Measurements from ENCODE around the gene SPEM2. TPM values are rescaled to one million over a fixed set of nuclear protein-coding genes. Genes with fewer than 3 reads are reported as not detected.

Gene SPEM2
- total RNA-seq, 1 donor = not detected

DNA sequence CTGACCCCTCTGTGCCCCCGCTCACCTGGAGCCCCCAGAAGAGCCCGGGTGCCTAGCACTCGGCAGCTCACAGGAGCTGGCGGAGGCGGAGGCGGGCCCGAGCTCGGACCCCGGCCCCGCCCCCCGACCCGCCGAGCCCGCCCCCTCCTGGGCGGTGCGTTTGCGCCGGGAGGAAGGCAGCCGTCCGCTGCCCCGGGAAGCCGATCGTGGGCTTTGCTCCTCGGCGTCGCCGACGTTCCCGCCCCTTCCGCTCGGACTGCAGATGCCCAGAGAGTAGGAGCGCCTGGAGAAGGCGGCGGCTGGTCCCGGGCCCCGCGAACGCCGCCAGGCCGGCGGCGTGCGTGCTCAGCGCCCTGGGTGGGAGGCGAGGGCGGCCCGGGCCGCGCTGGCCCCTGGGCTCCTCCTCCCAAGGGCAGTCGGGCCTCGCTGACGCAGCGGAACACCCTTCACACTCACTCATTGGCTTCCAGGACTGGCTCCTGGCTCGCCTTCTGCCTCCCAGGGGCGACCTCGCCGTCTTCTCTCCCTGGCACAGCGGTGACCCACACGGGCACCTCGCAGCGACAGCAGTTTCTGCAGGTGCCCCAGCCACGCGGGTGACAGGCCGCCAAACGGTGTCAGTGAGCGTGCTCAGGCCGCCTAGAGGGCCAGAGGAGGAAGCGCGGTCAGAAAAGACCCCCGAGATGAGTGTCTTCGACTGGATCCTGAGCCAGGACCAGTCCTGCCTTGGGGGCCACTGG lies 30.8 kb upstream of the SPEM2 start, which contains the start of gene PLSCR3:
Gene PLSCR3, minus strand, starts transcription at position 74 of the 740 bp plus-strand sequence. CDS start 415 bp downstream, outside the sequence.
- Histone ChIP-seq H3K4me1 (ENCODE audit: insufficient read depth, low read length) (peaks cover 24% of the 10 kb centered on the region), H3K4me3 (ENCODE audit: low read length) (peak within 1 kb of the TSS; percentile 70), H3K9me3 (ENCODE audit: low read depth, low read length) (no peaks in the 10 kb centered on the region), H3K27me3 (ENCODE audit: insufficient read depth, low read length) (no peaks in the 10 kb centered on the region)

DNA sequence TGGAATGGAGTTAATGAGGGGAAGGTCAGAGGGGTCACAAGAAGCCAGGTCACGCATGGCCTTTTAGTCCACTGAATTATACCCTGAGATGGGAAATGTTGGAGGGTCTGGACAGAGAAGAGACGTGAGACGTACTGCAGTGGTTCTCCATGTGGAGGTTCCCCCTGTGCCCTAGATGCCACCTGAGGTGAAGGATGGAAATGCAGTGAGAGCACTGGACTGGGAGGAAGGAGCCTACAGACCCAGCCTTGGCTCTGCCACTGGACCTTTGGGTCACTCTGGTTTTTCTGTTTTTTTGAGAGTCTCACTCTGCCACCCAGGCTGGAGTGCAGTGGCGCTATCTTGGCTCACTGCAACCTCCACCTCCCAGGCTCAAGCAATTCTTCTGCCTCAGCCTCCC lies 29.3 kb upstream of the SPEM2 start:
- H3K4me1 ChIP-seq (ENCODE audit: insufficient read depth, low read length) = peaks cover 24% of the 10 kb centered on the region

DNA sequence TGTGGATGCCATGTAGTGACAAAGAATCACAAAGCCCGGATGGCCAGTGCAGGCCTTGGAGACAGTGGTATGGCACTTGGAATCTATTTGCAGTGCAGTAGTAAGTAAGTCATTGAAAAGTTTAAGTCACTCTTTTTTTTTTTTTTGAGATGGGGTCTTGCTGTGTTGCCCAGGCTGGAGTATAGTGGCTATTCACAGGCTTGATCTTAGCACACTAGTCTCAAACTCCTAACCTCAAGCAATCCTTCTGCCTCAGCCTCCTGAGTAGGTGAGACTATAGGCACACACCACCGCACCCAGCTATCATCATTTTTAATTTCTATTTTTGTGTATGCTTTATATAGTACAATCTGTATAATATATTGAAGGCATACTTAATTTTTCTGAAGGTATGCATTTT lies 26.8 kb upstream of the SPEM2 start:
- H3K4me1 ChIP-seq (ENCODE audit: insufficient read depth, low read length) = peaks cover 20% of the 10 kb centered on the region
- H3K9me3 ChIP-seq (ENCODE audit: low read depth, low read length) = no peaks in the 10 kb centered on the region
- H3K4me3 ChIP-seq (ENCODE audit: low read length) = no peak overlapping the region
- no peaks in the 10 kb centered on the region for H3K27me3 ChIP-seq (ENCODE audit: insufficient read depth, low read length)

More for the DNA sequence above, 29.3 kb upstream of the SPEM2 start:
- Histone ChIP-seq H3K4me3 (ENCODE audit: low read length) (no peak overlapping the region), H3K27me3 (ENCODE audit: insufficient read depth, low read length) (no peaks in the 10 kb centered on the region), H3K9me3 (ENCODE audit: low read depth, low read length) (no peaks in the 10 kb centered on the region)

DNA sequence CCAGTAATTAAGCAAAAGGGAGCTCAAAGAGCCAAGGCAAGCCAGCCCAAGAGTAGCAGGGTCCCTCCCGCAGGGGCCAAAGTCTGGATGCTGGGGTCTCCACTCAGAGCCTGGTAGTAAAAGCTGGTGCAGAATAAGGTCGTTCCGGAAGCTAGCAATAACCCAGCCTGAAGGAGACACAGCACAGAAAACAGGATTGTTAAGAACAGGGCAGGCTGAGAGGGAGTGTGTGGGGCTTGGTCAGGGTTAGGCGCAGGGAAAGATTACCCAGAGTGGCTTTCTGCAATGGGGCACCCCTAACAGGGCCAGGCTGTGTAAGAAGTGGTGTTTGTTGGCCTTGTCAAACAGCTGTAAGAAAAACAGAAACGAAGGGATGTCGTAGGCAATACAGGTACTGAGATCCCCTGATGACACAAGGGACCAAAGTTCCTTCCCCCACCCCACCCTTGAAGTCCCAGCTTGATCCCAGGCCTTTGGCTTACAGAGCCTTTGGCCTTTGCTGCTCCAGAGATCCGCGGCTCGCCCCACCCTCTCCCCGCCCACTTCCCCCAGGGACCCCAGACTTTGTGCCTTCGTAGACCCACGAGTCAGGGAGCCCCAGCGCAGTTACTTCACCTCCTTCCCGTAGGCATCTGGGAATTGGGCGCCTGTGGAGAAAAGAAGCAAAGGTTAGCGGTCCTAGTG lies 22.2 kb upstream of the SPEM2 start:
- Histone ChIP-seq H3K4me3 (ENCODE audit: low read length) (peak overlapping the region; percentile 67), H3K27me3 (ENCODE audit: insufficient read depth, low read length) (peaks cover 2% of the 10 kb centered on the region), H3K4me1 (ENCODE audit: insufficient read depth, low read length) (peaks cover 18% of the 10 kb centered on the region), H3K9me3 (ENCODE audit: low read depth, low read length) (no peaks in the 10 kb centered on the region)

DNA sequence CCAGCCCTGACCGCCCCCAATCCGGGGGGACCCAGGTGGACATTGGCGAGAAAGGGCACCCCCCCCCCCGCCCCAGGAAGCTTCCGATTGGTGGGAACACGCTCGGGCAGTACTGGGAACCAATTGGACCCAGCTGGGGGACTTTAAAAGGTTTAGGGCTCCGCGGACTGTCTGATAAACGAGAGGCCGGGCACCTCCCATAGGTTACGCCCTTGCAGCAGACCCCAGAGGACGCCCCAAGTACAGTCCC lies 21.8 kb upstream of the SPEM2 start:
- peaks cover 2% of the 10 kb centered on the region for H3K27me3 ChIP-seq (ENCODE audit: insufficient read depth, low read length)
- no peaks in the 10 kb centered on the region for H3K9me3 ChIP-seq (ENCODE audit: low read depth, low read length)
- peaks cover 18% of the 10 kb centered on the region for H3K4me1 ChIP-seq (ENCODE audit: insufficient read depth, low read length)
- H3K4me3 ChIP-seq (ENCODE audit: low read length) = peak overlapping the region; percentile 67

DNA sequence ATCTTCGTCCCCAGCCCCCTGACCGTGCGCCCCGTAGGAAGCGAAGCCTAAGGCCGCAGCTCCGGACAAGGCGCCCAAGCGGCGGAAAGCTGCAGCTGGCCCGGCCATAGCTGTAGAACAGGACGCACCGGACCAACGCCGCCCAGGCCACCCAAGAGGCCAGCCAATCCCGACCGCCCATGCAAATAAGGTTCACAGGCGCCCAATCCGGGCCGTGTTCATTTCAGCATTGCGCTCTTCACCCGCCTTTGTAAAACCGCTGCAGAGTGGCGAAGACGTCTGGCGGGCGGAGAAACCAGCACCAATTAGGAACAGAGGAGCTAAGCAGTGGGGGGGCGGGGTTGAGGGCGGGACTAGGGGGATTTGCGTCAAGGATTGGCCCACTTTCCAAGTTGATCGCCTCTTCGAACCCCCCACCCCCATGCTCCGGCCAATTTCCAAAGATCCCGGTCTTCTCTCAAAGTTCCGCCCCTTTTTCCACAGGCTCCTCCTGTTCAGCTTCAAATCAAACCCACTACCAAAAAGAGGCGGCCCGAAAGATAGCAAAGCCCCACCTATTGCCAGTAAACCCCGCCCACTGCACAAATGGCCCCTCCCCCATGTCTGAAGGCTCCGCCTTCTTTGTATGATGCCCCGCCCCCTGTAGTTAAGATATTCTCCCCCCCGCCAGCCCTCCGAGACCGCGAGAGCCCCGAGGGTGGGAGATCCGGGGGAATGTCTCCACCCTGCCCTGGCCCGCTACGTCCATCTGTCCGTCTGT lies 21.3 kb upstream of the SPEM2 start, which contains the start of gene TMEM256:
Gene TMEM256, minus strand, starts transcription at position 121 of the 760 bp plus-strand sequence. Its CDS starts 13 bp downstream, at position 108.
- H3K4me3 ChIP-seq (ENCODE audit: low read length) = peak within 1 kb of the TSS; percentile 67
- H3K9me3 ChIP-seq (ENCODE audit: low read depth, low read length) = no peaks in the 10 kb centered on the region
- peaks cover 18% of the 10 kb centered on the region for H3K4me1 ChIP-seq (ENCODE audit: insufficient read depth, low read length)
- H3K27me3 ChIP-seq (ENCODE audit: insufficient read depth, low read length) = peaks cover 2% of the 10 kb centered on the region

DNA sequence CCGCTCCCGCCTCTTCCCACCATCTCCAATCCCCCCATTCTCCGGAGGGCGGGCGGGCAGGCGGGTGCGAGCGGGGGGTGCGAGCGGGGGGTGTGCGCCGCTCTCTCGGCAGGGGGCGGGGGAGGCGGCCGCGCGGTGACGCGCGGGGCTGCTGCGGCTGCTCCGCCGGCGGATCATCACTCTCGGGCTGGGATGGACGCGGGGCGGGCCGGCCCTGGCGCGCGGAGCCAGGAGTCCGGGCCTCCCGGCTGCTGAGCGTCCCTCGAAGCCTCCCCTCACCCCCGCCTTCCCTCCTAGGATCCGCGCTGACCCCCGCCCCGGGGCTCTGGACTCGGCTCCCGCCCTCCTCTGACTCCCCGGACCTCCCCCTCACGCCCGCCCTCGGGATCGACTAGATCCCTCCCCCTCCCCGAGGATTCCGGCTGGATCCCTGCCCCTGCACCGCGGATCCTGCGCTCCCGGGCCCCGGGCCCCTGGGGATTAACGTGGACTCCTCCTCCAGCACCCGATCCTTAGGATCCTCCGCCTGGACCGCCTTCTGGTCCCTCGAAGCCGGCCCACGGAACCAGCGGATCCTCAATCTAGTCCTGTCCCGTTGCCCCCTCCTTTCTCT lies 20.6 kb upstream of the SPEM2 start:
- H3K27me3 ChIP-seq (ENCODE audit: insufficient read depth, low read length) = peaks cover 2% of the 10 kb centered on the region
- peaks cover 18% of the 10 kb centered on the region for H3K4me1 ChIP-seq (ENCODE audit: insufficient read depth, low read length)
- H3K4me3 ChIP-seq (ENCODE audit: low read length) = peak overlapping the region; percentile 67
- no peaks in the 10 kb centered on the region for H3K9me3 ChIP-seq (ENCODE audit: low read depth, low read length)

DNA sequence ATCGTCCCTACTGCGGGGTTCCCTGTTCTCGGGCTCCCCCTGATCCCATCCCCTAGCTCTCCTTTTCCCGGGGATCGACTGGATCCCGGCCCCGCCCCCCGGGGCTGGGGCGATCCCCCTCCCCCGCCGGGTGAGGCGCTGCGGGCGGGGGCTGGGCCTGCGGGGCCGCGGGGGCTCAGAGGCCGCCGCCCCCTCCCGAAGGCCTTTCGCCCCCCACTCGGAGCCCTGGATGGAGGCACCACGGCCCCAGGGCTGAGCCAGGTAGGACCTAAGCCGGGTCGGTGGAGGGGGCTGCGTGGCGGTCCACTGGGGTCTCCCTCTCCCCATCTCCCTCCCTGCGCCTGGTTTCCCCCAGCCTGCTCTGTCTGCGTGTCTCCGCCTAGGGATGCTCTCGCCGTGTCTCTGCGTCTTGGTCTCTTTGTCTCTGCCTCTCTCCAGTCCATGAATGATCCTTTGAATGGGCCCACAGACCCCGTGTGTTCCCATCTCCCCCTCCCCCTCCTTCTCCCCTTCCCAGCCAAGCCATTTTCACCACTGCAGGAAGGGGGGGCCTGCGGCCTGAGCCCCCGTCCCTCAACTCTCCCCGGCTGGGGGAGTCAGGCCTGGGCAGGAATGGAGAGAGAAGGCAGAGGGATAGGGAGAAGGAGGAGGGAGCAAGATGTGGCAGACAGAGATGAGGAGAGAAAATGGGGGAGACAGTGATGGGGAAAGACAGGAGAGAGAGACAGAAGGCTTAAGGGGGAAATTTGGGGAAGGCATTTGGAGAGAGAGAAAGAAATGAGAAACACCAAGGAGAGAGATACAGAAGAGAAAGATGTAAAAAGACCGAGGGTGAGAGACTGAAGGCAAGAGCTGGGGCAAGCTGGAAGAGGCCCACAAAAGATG lies 19.8 kb upstream of the SPEM2 start:
- Histone ChIP-seq H3K4me3 (ENCODE audit: low read length) (no peak overlapping the region), H3K27me3 (ENCODE audit: insufficient read depth, low read length) (peaks cover 2% of the 10 kb centered on the region), H3K4me1 (ENCODE audit: insufficient read depth, low read length) (peaks cover 18% of the 10 kb centered on the region), H3K9me3 (ENCODE audit: low read depth, low read length) (no peaks in the 10 kb centered on the region)

DNA sequence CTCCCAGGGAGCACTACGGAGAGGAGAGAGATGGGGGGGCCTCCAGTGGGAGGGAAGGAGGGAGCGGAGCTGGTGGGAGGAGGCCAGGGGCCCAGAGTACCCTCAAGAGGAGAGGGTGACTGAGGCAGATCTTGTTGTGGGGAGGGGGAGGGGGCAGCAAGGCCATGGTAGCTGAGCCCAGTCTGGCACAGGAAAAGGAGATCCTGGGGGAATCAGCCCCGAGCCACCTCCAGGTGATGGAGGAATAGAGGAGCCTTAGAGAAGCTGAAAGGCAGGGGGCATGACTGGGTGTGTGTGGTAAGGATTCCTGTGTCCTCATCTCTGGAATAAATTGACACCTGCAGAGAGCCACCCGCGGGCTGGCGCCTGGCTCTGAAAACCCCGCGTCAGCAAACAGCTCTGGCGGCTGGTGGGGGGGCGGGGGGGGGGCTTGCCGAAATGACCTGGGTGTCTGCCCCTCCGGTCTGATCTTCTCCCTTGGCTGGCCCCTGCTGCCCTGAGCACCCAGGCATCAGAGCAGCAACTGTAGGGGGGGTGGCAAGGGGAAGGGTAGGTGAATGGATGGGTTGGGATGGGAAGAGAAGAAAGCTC lies 19.1 kb upstream of the SPEM2 start:
- H3K4me1 ChIP-seq (ENCODE audit: insufficient read depth, low read length) = peaks cover 18% of the 10 kb centered on the region
- H3K27me3 ChIP-seq (ENCODE audit: insufficient read depth, low read length) = peaks cover 2% of the 10 kb centered on the region
- H3K4me3 ChIP-seq (ENCODE audit: low read length) = no peak overlapping the region
- H3K9me3 ChIP-seq (ENCODE audit: low read depth, low read length) = no peaks in the 10 kb centered on the region

DNA sequence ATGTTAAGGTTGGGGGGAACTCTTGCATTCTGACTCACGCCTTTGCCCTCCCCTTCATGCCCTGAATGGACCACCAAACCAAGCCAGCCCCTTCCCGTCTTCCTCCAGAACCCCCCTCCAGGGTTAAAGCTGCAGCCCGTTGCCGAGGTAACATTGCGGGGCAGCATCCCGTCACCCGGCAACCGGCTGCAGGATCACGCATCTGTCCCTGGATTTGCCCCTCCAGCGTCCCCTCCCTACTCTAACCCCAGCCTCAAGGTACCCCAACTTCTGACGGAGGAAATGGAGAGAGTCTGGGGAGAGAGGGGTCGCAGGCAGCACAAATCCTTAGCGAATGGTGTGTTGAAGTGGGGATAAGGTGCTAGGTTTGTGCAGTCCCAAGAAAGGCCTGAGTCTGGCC lies 18.3 kb upstream of the SPEM2 start:
- Histone ChIP-seq H3K4me1 (ENCODE audit: insufficient read depth, low read length) (peaks cover 18% of the 10 kb centered on the region), H3K27me3 (ENCODE audit: insufficient read depth, low read length) (peaks cover 2% of the 10 kb centered on the region), H3K4me3 (ENCODE audit: low read length) (no peak overlapping the region), H3K9me3 (ENCODE audit: low read depth, low read length) (no peaks in the 10 kb centered on the region)

DNA sequence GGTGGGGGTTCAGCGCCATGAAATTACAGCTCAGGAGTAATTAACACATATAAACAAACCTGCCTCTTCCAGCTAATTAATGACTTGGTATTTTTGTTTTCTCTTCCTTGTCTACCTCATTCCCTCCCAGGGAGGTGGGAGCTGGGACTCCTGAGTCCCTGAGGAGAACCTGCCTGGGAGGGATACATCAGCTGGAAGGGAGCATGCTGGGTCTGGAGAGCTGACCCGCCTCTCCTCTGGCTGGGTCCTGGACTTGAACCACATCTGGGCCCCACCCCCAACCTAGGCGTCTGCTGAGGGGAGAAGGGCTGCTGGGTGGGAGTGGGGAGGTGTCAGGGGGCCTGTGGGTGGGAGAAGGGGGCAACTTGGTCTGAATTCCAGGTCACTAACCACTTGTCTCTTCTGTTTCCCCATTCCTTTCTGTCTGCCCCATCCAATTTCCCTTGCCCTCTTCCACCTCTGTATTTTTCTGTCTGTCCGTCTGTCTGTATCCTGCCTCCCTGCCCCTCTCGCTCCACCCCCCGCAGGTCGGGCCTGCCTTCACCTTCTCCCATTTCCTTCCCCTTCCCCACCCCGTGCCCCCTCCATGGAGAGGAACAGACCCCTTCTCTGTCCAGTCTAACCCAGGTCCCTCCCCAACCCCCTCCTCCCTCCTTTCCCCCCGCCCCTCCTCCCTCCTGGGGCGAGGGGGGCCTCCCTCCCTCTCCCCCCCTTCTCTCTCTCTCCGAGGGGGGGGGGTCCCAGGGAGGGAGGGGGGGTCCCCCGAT lies 17.7 kb upstream of the SPEM2 start, which contains the start of gene NLGN2:
Gene NLGN2, plus strand, starts transcription at position 361 of the 767 bp plus-strand sequence. CDS start 411 bp downstream, outside the sequence.
- Histone ChIP-seq H3K27me3 (ENCODE audit: insufficient read depth, low read length) (peaks cover 2% of the 10 kb centered on the region), H3K4me3 (ENCODE audit: low read length) (no peak within 1 kb of the TSS), H3K4me1 (ENCODE audit: insufficient read depth, low read length) (peaks cover 17% of the 10 kb centered on the region)

DNA sequence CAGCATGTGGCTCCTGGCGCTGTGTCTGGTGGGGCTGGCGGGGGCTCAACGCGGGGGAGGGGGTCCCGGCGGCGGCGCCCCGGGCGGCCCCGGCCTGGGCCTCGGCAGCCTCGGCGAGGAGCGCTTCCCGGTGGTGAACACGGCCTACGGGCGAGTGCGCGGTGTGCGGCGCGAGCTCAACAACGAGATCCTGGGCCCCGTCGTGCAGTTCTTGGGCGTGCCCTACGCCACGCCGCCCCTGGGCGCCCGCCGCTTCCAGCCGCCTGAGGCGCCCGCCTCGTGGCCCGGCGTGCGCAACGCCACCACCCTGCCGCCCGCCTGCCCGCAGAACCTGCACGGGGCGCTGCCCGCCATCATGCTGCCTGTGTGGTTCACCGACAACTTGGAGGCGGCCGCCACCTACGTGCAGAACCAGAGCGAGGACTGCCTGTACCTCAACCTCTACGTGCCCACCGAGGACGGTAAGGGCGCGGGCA lies 17.1 kb upstream of the SPEM2 start:
- Histone ChIP-seq H3K4me3 (ENCODE audit: low read length) (no peak overlapping the region), H3K4me1 (ENCODE audit: insufficient read depth, low read length) (peaks cover 11% of the 10 kb centered on the region), H3K27me3 (ENCODE audit: insufficient read depth, low read length) (peaks cover 2% of the 10 kb centered on the region), H3K9me3 (ENCODE audit: low read depth, low read length) (no peaks in the 10 kb centered on the region)

More for the DNA sequence above, 17.7 kb upstream of the SPEM2 start, which contains the start of gene NLGN2:
- H3K9me3 ChIP-seq (ENCODE audit: low read depth, low read length) = no peaks in the 10 kb centered on the region

DNA sequence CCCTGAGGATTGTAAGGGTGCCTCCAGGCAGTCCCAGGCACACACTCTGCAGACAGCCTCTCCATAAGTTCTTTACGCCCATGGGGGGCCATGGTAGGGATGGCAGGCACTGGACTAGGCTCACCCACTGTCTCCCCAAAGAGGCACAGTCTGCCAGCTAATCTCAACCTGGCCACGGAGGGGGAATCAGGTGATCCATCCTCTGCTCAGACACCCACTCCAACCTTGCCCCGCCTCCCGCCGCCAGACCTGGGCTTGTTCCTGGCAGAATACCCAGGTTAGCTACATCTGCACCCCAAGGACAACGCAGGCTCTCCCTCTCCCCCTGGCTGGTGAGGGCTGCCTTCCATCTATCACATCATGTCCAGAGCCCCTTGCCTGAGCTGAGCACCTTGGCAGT lies 16.6 kb upstream of the SPEM2 start:
- no peaks in the 10 kb centered on the region for H3K9me3 ChIP-seq (ENCODE audit: low read depth, low read length)
- H3K4me3 ChIP-seq (ENCODE audit: low read length) = no peak overlapping the region

More for the DNA sequence above, 16.6 kb upstream of the SPEM2 start:
- H3K27me3 ChIP-seq (ENCODE audit: insufficient read depth, low read length) = peaks cover 2% of the 10 kb centered on the region
- H3K4me1 ChIP-seq (ENCODE audit: insufficient read depth, low read length) = peaks cover 8% of the 10 kb centered on the region
